Endothelial cell of coronary artery (primary cell): Measurements from ENCODE around the gene NMB. TPM values are rescaled to one million over a fixed set of nuclear protein-coding genes. Genes with fewer than 3 reads are reported as not detected.

Experiments used
- total RNA-seq: library from RNA; depleted of rRNA; stranded (reverse); fragments of >200 nt; gene quantifications from 2 replicates; pipeline ENCODE4 v1.2.3, GENCODE V29; 2014

Gene NMB
- 2.9 and 3.9 TPM in 2 replicates for total RNA-seq

DNA sequence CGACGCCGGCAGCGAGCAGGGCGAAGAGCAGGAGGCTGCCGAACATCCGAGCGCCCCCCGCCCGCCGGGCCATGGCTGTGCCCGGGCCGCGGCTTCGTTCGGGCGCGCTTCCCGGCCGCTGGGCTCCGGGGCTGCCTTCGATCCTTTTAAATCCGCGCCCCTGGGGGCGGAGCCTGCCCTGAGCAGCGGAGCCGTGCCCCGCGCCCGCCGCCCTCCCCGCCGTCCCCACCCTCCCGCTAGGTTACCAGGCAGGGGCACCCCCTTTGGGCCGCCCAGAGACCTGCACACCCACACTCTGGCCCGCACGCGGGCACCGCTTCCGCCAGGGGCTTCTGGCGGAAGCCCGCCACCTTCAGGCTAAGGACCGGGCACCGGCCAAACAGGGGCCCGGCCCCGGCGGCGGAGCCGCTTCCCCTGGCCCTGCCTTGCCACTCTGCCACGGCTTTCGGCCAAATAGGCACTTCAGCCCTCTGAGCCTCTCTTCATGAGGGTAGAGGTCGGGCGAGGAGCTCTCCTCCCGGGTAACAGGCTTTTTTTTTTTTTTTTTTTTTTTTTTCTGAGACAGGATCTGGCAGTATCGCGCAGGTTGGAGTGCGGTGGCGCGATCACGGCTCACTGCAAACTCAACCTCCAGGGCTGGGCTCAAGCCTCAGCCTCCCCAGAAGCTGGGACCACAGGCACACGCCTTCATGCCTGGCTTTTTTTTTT is at the start of gene NMB:
TSS of gene NMB (minus strand) at position 120 of the 708 bp plus-strand sequence. CDS start at position 73, 47 bp downstream.

DNA sequence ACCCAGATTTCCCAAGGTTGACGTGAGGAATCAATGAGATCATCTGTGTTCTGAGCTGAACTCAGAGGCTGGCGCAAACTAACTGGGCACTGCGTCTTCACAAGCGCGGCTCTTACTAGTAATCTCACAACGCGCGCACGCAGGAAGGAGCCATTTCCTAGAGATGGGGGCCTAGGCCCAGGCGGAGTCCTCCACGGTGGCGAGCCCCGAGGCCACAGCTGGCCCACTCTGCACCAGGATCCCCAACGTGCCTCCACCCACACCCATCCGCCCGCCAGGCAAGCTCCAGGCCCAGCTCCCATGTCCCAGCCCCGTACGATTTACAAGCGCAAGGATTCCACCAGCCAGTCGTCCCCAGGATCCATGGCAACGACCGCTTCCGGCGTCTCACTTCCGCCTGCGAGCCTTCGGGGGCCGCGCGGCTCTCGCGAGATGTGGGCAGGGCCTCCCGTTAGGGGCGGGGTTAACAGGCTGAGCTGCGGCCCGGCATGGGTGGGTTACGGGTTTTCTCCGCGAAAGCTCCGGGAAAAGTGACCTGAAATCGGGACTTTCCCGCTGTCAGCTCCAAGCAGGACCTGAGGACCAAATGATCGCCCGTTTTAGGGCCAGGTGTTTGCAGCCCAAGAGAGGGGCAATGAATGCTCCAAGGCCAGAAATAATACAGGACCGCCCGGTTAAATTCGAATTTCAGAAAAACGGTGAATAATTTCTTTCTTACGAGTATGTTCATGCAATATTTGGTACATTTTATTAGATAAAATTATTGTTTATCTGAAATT is 3.9 kb downstream of the NMB start, which contains the start of gene WDR73:
TSS of gene WDR73 (minus strand) at position 374 of the 779 bp plus-strand sequence. CDS start at position 365, 9 bp downstream.

Other genes starting within 250 kb of the NMB start
- 13.2 and 14.0 TPM in 2 replicates for gene ZSCAN2, start 57.2 kb downstream of the NMB start, total RNA-seq
- gene WDR73, start 3.9 kb downstream of the NMB start, total RNA-seq, result 20.8 and 27.8 TPM in 2 replicates
- 304 and 313 TPM in 2 replicates for gene SEC11A, start 57.9 kb upstream of the NMB start, total RNA-seq
- gene ZNF592, start 90.4 kb upstream of the NMB start, total RNA-seq, result 3.6 and 6.2 TPM in 2 replicates
- 10.2 and 25.2 TPM in 2 replicates for gene ALPK3, start 159.2 kb upstream of the NMB start, total RNA-seq
- gene SLC28A1, start 226.5 kb upstream of the NMB start, total RNA-seq, result not detected in 2 replicates